ENCODE results near the gene TRIP11.

The TRIP11 gene

GRCh38 chr14:91942946-91943345, 96.9 kb downstream of the TRIP11 start:
- TF ChIP-seq RAD21 (IDR thresholded peaks at IDR 0.05; ENCODE audit: low read depth) (no peak), ZBTB7A (IDR thresholded peaks at IDR 0.05; ENCODE audit: low read depth) (no peak)

DNA sequence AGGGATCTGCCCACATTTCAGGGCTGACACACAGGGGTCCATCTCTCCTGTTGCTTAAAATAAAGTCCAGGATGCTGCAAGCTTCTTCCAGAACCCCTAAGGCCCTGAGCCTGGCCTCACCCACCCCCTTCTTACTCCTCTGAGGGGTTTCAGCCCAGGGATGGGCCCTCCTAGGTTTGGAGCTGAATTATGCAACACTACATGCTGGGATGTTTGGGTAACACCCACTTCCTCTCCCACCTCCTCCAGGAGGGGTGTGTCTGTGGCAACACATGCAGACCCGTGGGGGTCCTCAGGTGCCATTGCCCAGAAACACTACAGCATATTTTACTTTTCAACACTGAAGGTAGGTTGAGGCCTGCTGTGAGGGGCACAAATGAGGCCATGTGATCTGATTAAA, 97.7 kb downstream of the TRIP11 start:
- TF ChIP-seq EP300 (IDR thresholded peaks at IDR 0.05; ENCODE audit: borderline replicate concordance), result no peak
- no peak for TF ChIP-seq TEAD4 (IDR thresholded peaks at IDR 0.05)
- TF ChIP-seq TCF12 (IDR thresholded peaks at IDR 0.05; ENCODE audit: low read depth), result no peak

DNA sequence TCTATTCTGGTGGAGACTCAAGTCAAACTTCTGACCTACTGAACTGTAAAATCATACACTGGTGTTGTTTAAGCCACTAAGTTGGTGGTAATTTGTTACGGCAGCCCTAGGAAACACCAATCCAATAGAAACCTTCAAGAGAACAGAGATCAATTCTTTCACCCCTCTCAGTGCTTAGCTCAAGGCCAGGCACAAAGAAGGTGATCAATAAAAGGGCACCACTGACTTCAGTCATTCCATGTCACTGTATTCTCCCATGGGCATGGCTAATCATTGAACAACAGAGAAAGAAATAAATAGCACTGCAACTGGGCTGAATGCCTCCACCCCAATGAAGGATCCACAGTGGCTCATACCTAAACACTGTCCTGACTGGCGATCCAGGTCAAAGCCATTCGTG, 99.7 kb downstream of the TRIP11 start:
- TF ChIP-seq TEAD4 (IDR thresholded peaks at IDR 0.05) (no peak), NFIC (IDR thresholded peaks at IDR 0.05) (no peak), CEBPB (IDR thresholded peaks at IDR 0.05) (no peak), EGR1 (IDR thresholded peaks at IDR 0.05) (no peak), ZBTB7A (IDR thresholded peaks at IDR 0.05; ENCODE audit: low read depth) (no peak), CREB1 (IDR thresholded peaks at IDR 0.05; ENCODE audit: low read depth) (no peak), TAF1 (IDR thresholded peaks at IDR 0.05; ENCODE audit: low read depth) (no peak), MAX (IDR thresholded peaks at IDR 0.05) (no peak), FOXM1 (IDR thresholded peaks at IDR 0.05; ENCODE audit: borderline replicate concordance, low read depth) (no peak), EP300 (IDR thresholded peaks at IDR 0.05; ENCODE audit: borderline replicate concordance) (no peak), TCF12 (IDR thresholded peaks at IDR 0.05; ENCODE audit: low read depth) (no peak), YY1 (IDR thresholded peaks at IDR 0.05; ENCODE audit: low read depth) (no peak), RAD21 (IDR thresholded peaks at IDR 0.05; ENCODE audit: low read depth) (no peak)
- TF ChIP-seq, protein P1, sequence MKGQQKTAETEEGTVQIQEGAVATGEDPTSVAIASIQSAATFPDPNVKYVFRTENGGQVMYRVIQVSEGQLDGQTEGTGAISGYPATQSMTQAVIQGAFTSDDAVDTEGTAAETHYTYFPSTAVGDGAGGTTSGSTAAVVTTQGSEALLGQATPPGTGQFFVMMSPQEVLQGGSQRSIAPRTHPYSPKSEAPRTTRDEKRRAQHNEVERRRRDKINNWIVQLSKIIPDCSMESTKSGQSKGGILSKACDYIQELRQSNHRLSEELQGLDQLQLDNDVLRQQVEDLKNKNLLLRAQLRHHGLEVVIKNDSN (IDR thresholded peaks at IDR 0.05), result no peak
- TF ChIP-seq, protein P2, sequence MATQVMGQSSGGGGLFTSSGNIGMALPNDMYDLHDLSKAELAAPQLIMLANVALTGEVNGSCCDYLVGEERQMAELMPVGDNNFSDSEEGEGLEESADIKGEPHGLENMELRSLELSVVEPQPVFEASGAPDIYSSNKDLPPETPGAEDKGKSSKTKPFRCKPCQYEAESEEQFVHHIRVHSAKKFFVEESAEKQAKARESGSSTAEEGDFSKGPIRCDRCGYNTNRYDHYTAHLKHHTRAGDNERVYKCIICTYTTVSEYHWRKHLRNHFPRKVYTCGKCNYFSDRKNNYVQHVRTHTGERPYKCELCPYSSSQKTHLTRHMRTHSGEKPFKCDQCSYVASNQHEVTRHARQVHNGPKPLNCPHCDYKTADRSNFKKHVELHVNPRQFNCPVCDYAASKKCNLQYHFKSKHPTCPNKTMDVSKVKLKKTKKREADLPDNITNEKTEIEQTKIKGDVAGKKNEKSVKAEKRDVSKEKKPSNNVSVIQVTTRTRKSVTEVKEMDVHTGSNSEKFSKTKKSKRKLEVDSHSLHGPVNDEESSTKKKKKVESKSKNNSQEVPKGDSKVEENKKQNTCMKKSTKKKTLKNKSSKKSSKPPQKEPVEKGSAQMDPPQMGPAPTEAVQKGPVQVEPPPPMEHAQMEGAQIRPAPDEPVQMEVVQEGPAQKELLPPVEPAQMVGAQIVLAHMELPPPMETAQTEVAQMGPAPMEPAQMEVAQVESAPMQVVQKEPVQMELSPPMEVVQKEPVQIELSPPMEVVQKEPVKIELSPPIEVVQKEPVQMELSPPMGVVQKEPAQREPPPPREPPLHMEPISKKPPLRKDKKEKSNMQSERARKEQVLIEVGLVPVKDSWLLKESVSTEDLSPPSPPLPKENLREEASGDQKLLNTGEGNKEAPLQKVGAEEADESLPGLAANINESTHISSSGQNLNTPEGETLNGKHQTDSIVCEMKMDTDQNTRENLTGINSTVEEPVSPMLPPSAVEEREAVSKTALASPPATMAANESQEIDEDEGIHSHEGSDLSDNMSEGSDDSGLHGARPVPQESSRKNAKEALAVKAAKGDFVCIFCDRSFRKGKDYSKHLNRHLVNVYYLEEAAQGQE (IDR thresholded peaks at IDR 0.05; ENCODE audit: low read depth), result no peak

GRCh38 chr14:91935586-91935985, 104.3 kb downstream of the TRIP11 start:
- TF ChIP-seq ZBTB7A (IDR thresholded peaks at IDR 0.05; ENCODE audit: low read depth), result no peak
- TF ChIP-seq NFIC (IDR thresholded peaks at IDR 0.05), result no peak
- no peak for TF ChIP-seq EGR1 (IDR thresholded peaks at IDR 0.05)
- TF ChIP-seq, protein P2 (IDR thresholded peaks at IDR 0.05; ENCODE audit: low read depth), result no peak
- TF ChIP-seq FOXM1 (IDR thresholded peaks at IDR 0.05; ENCODE audit: borderline replicate concordance, low read depth), result no peak
- no peak for TF ChIP-seq TCF12 (IDR thresholded peaks at IDR 0.05; ENCODE audit: low read depth)
- no peak for TF ChIP-seq MAX (IDR thresholded peaks at IDR 0.05)
- TF ChIP-seq YY1 (IDR thresholded peaks at IDR 0.05; ENCODE audit: low read depth), result no peak
- no peak for TF ChIP-seq RAD21 (IDR thresholded peaks at IDR 0.05; ENCODE audit: low read depth)
- no peak for TF ChIP-seq CEBPB (IDR thresholded peaks at IDR 0.05)
- no peak for TF ChIP-seq EP300 (IDR thresholded peaks at IDR 0.05; ENCODE audit: borderline replicate concordance)
- TF ChIP-seq TEAD4 (IDR thresholded peaks at IDR 0.05), result no peak

DNA sequence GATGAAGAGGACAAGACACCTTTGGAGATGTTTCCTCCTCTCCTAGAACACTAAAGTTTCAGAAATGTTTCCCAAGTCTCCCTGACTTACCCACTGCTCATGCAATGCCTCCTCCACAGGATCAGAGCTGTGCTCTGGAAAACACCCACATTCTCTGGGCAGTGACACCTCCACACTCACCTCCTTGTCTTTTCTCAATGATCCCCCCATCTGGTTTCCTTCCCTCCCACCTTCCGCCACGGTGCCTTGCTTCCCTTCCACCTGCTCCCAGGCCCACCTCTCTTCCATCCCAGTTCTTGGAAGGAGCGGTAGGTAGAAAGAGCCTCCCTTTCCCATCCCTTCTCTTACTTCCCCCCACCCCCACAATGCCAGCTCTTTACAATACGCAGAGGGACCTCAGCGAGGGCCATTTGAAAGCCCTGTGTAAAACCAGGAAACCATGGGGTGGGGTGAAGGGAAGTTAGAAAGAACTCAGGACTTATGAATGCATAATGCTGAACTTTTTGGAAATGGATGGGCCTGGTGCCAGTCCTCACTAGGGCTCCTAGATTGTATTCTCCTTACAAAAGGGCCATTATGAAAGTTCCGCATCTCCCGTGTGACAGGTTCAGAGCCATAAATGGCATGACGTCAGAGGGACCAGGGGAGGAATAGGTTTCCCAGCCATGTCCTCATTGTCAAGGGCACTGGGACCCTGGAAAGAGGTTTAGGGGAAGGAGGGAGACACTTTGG, 105.1 kb downstream of the TRIP11 start:
- TF ChIP-seq ZBTB7A (IDR thresholded peaks at IDR 0.05; ENCODE audit: low read depth), result no peak
- no peak for TF ChIP-seq TAF1 (IDR thresholded peaks at IDR 0.05; ENCODE audit: low read depth)
- TF ChIP-seq, protein P2 (IDR thresholded peaks at IDR 0.05; ENCODE audit: low read depth), result no peak
- no peak for TF ChIP-seq CREB1 (IDR thresholded peaks at IDR 0.05; ENCODE audit: low read depth)
- TF ChIP-seq EGR1 (IDR thresholded peaks at IDR 0.05), result no peak
- TF ChIP-seq NFIC (IDR thresholded peaks at IDR 0.05), result no peak
- no peak for TF ChIP-seq CEBPB (IDR thresholded peaks at IDR 0.05)
- TF ChIP-seq FOXM1 (IDR thresholded peaks at IDR 0.05; ENCODE audit: borderline replicate concordance, low read depth), result no peak
- TF ChIP-seq MAX (IDR thresholded peaks at IDR 0.05), result no peak

All from Ishikawa (cell line).